MM.1S (cell line): ENCODE results near the gene EPHA6.

Experiments
- CTCF ChIP-seq: fragments of 300-600 bp; sonication (generic); IDR thresholded peaks from 2 replicates; pipeline ENCODE4 v1.5.1; 2016; ENCODE audit warnings: antibody characterized with exemption, low read length, mixed read lengths
- EZH2phosphoT487 ChIP-seq: fragments of 300-600 bp; sonication (generic); IDR thresholded peaks from 2 replicates; pipeline ENCODE4 v1.6.1; 2018; ENCODE audit warnings: antibody characterized with exemption, low read length

- no peak for TF ChIP-seq CTCF
- TF ChIP-seq EZH2phosphoT487 = no peak
These were observed 252.1 kb downstream of the EPHA6 start for GRCh38 chr3:97066531-97066930.
